ENCODE results near the gene UCN. TPM values are rescaled to one million over a fixed set of nuclear protein-coding genes. Genes with fewer than 3 reads are reported as not detected.

The UCN gene
- total RNA-seq, 1 experiment from 2014 or later = 4.4 TPM

GRCh38 chr2:27297195-27297594, 11.1 kb downstream of the UCN start:
- H3K4me1 ChIP-seq (ENCODE audit: control insufficient read depth, insufficient read depth, low read length) = peaks cover 6% of the 10 kb centered on the region
- ATAC-seq (no peak), DNase-seq (ENCODE audit: low read depth, low spot score) (no peak)
- in situ Hi-C loops (cut with HindIII; ENCODE audit: low pct_unique_long_range_greater_than_20kb, low sequenced_read_pairs) = no loop called here
- no peaks in the 10 kb centered on the region for H3K9me3 ChIP-seq (ENCODE audit: control insufficient read depth, insufficient read depth, low read depth, low read length)
- H3K27me3 ChIP-seq (ENCODE audit: control insufficient read depth, insufficient read depth, low read length) = no peaks in the 10 kb centered on the region
- H3K36me3 ChIP-seq (ENCODE audit: control insufficient read depth, insufficient read depth, low read length) = no peaks in the 10 kb centered on the region
- no peak overlapping the region for H3K4me3 ChIP-seq (ENCODE audit: low read depth in 2 of 2, low read length in 2 of 2)
- intact Hi-C loops (cut with micrococcal nuclease; ENCODE audit: unreplicated experiment) = no loop called here
- no TSS peak for BruUV-seq (replicated peaks)
- POLR2A ChIA-PET = no interaction called here
- TF ChIP-seq SIN3A (IDR thresholded peaks at IDR 0.05; ENCODE audit: borderline replicate concordance, insufficient read depth, low read depth, low read length) = no peak
- TF ChIP-seq REST (IDR thresholded peaks at IDR 0.05; ENCODE audit: insufficient read depth in 1 of 2, low read depth in 2 of 2, low read length in 1 of 2) = no peak
- no peak for TF ChIP-seq TCF7L2 (IDR thresholded peaks at IDR 0.05; ENCODE audit: low read depth, low read length)
- TF ChIP-seq POLR2AphosphoS5 (IDR thresholded peaks at IDR 0.05; ENCODE audit: low read depth, low read length) = no peak
- no peak for TF ChIP-seq CTCF (IDR thresholded peaks at IDR 0.05)
- CTCF ChIA-PET = interaction anchor here (1.6 kb wide), 1 partner anchor 15 kb away, joined by 3 read pairs; the partner anchor contains the start of gene TRIM54
- no peak overlapping the region for H3K27ac ChIP-seq (ENCODE audit: low read length)

GRCh38 chr2:27296481-27296880, 11.8 kb downstream of the UCN start:
- Histone ChIP-seq H3K4me3 (ENCODE audit: low read depth in 2 of 2, low read length in 2 of 2) (no peak overlapping the region), H3K27ac (ENCODE audit: low read length) (no peak overlapping the region), H3K36me3 (ENCODE audit: control insufficient read depth, insufficient read depth, low read length) (no peaks in the 10 kb centered on the region), H3K4me1 (ENCODE audit: control insufficient read depth, insufficient read depth, low read length) (peaks cover 6% of the 10 kb centered on the region), H3K9me3 (ENCODE audit: control insufficient read depth, insufficient read depth, low read depth, low read length) (no peaks in the 10 kb centered on the region), H3K27me3 (ENCODE audit: control insufficient read depth, insufficient read depth, low read length) (no peaks in the 10 kb centered on the region)
- ATAC-seq (no peak), DNase-seq (ENCODE audit: low read depth, low spot score) (no peak)
- intact Hi-C loops (cut with micrococcal nuclease; ENCODE audit: unreplicated experiment) = no loop called here
- ChIA-PET CTCF (interaction anchor here (1.5 to 1.6 kb wide), 2 partner anchors 14 to 17 kb away, joined by 3 to 4 read pairs; partner anchors contain the start of gene TRIM54), POLR2A (no interaction called here)
- no peak for TF ChIP-seq REST (IDR thresholded peaks at IDR 0.05; ENCODE audit: insufficient read depth in 1 of 2, low read depth in 2 of 2, low read length in 1 of 2)
- no peak for TF ChIP-seq SIN3A (IDR thresholded peaks at IDR 0.05; ENCODE audit: borderline replicate concordance, insufficient read depth, low read depth, low read length)
- no peak for TF ChIP-seq POLR2AphosphoS5 (IDR thresholded peaks at IDR 0.05; ENCODE audit: low read depth, low read length)
- TF ChIP-seq TCF7L2 (IDR thresholded peaks at IDR 0.05; ENCODE audit: low read depth, low read length) = no peak
- no peak for TF ChIP-seq CTCF (IDR thresholded peaks at IDR 0.05)
- in situ Hi-C loops (cut with HindIII; ENCODE audit: low pct_unique_long_range_greater_than_20kb, low sequenced_read_pairs) = no loop called here
- BruUV-seq (replicated peaks) = no TSS peak

Measured in Panc1 (cell line).